Measurements from ENCODE around the gene TBX2. TPM values are rescaled to one million over a fixed set of nuclear protein-coding genes. Genes with fewer than 3 reads are reported as not detected.
"Not testable (repeated sequence)": the region's sequence is repeated elsewhere in the genome, so short reads cannot be mapped to it uniquely, and the experiment has no call there.

Gene TBX2
- total RNA-seq, 1 donor from 2014 or later, result 122 TPM

- TF ChIP-seq, protein P1, sequence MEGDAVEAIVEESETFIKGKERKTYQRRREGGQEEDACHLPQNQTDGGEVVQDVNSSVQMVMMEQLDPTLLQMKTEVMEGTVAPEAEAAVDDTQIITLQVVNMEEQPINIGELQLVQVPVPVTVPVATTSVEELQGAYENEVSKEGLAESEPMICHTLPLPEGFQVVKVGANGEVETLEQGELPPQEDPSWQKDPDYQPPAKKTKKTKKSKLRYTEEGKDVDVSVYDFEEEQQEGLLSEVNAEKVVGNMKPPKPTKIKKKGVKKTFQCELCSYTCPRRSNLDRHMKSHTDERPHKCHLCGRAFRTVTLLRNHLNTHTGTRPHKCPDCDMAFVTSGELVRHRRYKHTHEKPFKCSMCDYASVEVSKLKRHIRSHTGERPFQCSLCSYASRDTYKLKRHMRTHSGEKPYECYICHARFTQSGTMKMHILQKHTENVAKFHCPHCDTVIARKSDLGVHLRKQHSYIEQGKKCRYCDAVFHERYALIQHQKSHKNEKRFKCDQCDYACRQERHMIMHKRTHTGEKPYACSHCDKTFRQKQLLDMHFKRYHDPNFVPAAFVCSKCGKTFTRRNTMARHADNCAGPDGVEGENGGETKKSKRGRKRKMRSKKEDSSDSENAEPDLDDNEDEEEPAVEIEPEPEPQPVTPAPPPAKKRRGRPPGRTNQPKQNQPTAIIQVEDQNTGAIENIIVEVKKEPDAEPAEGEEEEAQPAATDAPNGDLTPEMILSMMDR (IDR thresholded peaks at IDR 0.05), result no peak
Observed at GRCh38 chr17:61426482-61427304, 27.1 kb downstream of the TBX2 start.

GRCh38 chr17:61427567-61427966 lies 27.9 kb downstream of the TBX2 start:
- Histone ChIP-seq H3K9me3 (no peaks in the 10 kb centered on the region), H3K27me3 (peaks cover 8% of the 10 kb centered on the region), H3K36me3 (no peaks in the 10 kb centered on the region), H3K27ac (no peak overlapping the region), H3K4me1 (no peaks in the 10 kb centered on the region), H3K4me3 (no peak overlapping the region)
- intact Hi-C loops (cut with DNase I), result no loop called here
- ATAC-seq (no peak), DNase-seq (no peak)
- TF ChIP-seq, protein P1 (IDR thresholded peaks at IDR 0.05), result no peak

More at GRCh38 chr17:61426482-61427304, 27.1 kb downstream of the TBX2 start:
- Histone ChIP-seq H3K9me3 (no peaks in the 10 kb centered on the region), H3K4me3 (no peak overlapping the region), H3K36me3 (no peaks in the 10 kb centered on the region), H3K27me3 (peaks cover 8% of the 10 kb centered on the region), H3K27ac (no peak overlapping the region), H3K4me1 (no peaks in the 10 kb centered on the region)
- no peak for ATAC-seq
- DNase-seq, result no peak
- intact Hi-C loops (cut with DNase I), result no loop called here

DNA sequence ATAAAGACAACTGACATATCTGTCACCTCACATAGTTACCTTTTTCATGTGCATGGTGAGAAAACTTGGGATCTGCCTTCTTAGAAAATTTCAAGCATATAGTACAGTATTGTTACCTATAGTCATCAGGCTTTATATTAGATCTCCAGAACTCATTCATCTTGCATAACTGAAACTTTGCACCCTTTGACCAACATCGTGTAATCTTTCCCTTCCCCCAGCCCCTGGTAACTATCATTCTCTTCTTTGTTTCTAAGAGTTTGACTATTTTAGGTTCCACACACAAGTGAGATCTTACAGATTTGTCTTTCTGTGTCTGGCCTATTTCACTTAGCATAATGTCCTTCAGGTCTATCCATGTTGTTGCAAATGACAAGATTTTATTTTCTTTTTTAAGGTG lies 29.6 kb downstream of the TBX2 start:
- intact Hi-C loops (cut with DNase I), result no loop called here
- DNase-seq, result no peak
- Histone ChIP-seq H3K36me3 (no peaks in the 10 kb centered on the region), H3K4me1 (no peaks in the 10 kb centered on the region), H3K9me3 (no peaks in the 10 kb centered on the region), H3K27ac (no peak overlapping the region), H3K4me3 (no peak overlapping the region), H3K27me3 (peaks cover 2% of the 10 kb centered on the region)
- TF ChIP-seq, protein P1 (IDR thresholded peaks at IDR 0.05), result no peak
- ATAC-seq, result no peak

DNA sequence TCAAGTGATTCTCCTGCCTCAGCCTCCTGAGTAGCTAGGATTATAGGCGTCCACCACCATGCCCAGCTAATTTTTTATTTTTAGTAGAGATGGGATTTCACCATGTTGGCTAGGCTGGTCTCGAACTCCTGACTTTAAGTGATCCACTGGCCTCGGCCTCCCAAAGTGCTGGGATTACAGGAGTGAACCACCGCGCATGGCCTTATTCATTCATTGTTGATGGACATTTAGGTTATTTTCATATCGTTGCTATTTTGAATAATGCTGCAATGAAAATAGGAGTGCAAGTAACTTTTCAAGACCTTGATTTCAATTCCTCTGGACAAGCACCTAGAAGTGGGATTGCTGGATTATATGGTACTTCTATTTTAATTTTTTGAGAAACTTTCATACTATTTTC lies 30.2 kb downstream of the TBX2 start:
- intact Hi-C loops (cut with DNase I); H3K4me1 ChIP-seq; H3K27ac ChIP-seq; H3K27me3 ChIP-seq; H3K36me3 ChIP-seq; H3K4me3 ChIP-seq; H3K9me3 ChIP-seq; DNase-seq; ATAC-seq: not testable (repeated sequence)

DNA sequence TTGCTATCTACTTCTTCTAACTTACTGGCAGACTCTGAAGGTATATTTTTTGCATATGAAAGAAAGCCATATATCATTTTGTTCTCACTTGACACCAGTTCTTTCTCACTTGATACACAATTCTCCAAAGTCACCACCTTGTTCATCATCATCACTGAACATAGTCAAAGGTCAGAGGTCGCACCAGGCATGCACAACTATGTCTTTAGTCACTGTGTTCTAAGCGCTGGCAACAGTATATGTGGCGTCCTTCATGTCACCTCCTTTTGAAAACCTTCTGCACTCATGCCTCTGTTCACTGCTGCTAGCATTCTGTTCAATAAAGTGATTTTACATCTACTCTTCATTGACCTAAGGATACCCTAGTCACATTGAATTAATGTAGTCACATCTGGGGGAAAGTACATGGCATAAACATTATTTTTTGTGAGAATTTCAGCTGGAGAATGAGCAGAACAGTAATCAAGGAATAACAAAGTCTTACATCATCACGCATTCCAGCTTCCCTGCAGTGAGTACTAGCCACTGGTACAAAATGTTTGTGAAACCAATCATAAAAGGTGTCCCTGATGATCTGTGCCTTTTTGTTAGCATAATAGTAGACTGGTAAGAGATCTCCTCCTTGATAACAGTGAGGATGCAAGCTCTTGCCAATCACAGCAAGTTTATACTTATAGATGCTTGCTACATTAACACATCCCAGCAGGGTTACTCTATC lies 32.1 kb downstream of the TBX2 start:
- Histone ChIP-seq H3K36me3 (no peaks in the 10 kb centered on the region), H3K27me3 (no peaks in the 10 kb centered on the region), H3K9me3 (no peaks in the 10 kb centered on the region), H3K4me3 (no peak overlapping the region), H3K27ac (no peak overlapping the region), H3K4me1 (no peaks in the 10 kb centered on the region)
- DNase-seq (no peak), ATAC-seq (no peak)
- TF ChIP-seq, protein P1 (IDR thresholded peaks at IDR 0.05), result no peak
- intact Hi-C loops (cut with DNase I), result no loop called here

DNA sequence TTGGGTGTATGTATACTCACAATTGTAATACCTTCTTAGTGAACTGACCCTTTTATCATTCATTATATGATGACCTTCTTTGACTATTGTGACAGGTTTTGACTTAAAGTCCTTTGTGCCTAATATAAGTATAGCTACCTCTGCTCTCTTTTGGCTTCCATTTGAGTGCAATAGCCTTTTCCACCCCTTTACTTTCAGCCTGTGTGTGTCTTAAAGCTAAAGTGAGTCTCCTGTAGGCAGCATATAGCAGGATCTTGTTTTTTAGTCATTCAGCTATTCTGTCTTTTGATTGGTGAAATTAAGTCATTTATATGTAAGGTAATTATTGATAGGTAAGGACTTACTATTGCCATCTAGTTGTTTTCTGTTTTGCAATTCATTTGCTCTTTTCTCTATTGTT lies 36.6 kb downstream of the TBX2 start:
- no peak for DNase-seq
- TF ChIP-seq, protein P1 (IDR thresholded peaks at IDR 0.05), result no peak
- H3K27ac ChIP-seq, result no peak overlapping the region

More for the DNA sequence above, 36.6 kb downstream of the TBX2 start:
- H3K36me3 ChIP-seq, result no peaks in the 10 kb centered on the region
- no peak overlapping the region for H3K4me3 ChIP-seq
- H3K27me3 ChIP-seq, result peaks cover 13% of the 10 kb centered on the region
- H3K4me1 ChIP-seq, result no peaks in the 10 kb centered on the region
- no peak for ATAC-seq
- intact Hi-C loops (cut with DNase I), result no loop called here
- no peaks in the 10 kb centered on the region for H3K9me3 ChIP-seq
